Measurements from ENCODE around the gene DOK3. TPM values are rescaled to one million over a fixed set of nuclear protein-coding genes. Genes with fewer than 3 reads are reported as not detected.
"Not testable (repeated sequence)": the region's sequence is repeated elsewhere in the genome, so short reads cannot be mapped to it uniquely, and the experiment has no call there.

Gene DOK3
- total RNA-seq, 4 donors from 2014 or later, result 1.5 to 4.0 (median 2.0) TPM

- no peak for DNase-seq (ENCODE audit: low spot score in 2 of 2)
- no peak for TF ChIP-seq POLR2A (IDR thresholded peaks at IDR 0.05)
- TF ChIP-seq, protein P1, sequence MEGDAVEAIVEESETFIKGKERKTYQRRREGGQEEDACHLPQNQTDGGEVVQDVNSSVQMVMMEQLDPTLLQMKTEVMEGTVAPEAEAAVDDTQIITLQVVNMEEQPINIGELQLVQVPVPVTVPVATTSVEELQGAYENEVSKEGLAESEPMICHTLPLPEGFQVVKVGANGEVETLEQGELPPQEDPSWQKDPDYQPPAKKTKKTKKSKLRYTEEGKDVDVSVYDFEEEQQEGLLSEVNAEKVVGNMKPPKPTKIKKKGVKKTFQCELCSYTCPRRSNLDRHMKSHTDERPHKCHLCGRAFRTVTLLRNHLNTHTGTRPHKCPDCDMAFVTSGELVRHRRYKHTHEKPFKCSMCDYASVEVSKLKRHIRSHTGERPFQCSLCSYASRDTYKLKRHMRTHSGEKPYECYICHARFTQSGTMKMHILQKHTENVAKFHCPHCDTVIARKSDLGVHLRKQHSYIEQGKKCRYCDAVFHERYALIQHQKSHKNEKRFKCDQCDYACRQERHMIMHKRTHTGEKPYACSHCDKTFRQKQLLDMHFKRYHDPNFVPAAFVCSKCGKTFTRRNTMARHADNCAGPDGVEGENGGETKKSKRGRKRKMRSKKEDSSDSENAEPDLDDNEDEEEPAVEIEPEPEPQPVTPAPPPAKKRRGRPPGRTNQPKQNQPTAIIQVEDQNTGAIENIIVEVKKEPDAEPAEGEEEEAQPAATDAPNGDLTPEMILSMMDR (IDR thresholded peaks at IDR 0.05), result no peak
- intact Hi-C loops (cut with DNase I; ENCODE audit: low total_unique reads), result no loop called here
- H3K4me3 ChIP-seq (ENCODE audit: low read depth, poor library complexity, severe bottlenecking), result no peak overlapping the region
- 41 to 72% methylated on average over 2 of the region's 2 CpGs for WGBS, 2 donors
These were observed 29.8 kb upstream of the DOK3 start for GRCh38 chr5:177539411-177539810.

GRCh38 chr5:177538876-177539275, 29.2 kb upstream of the DOK3 start:
- no peak overlapping the region for H3K4me3 ChIP-seq (ENCODE audit: low read depth, poor library complexity, severe bottlenecking)
- no peak for DNase-seq (ENCODE audit: low spot score in 2 of 2)
- 64 to 77% methylated on average over 10 of the region's 10 CpGs for WGBS, 2 donors
- intact Hi-C loops (cut with DNase I; ENCODE audit: low total_unique reads), result no loop called here
- no peak for TF ChIP-seq POLR2A (IDR thresholded peaks at IDR 0.05)
- TF ChIP-seq, protein P1 (IDR thresholded peaks at IDR 0.05), result no peak

- WGBS, 2 donors, result 37 to 42% methylated on average over 15 of the region's 15 CpGs
- TF ChIP-seq, protein P1 (IDR thresholded peaks at IDR 0.05), result no peak
- no peak for TF ChIP-seq POLR2A (IDR thresholded peaks at IDR 0.05)
- DNase-seq (ENCODE audit: low spot score in 2 of 2), result no peak
- intact Hi-C loops (cut with DNase I; ENCODE audit: low total_unique reads), result no loop called here
- no peak overlapping the region for H3K4me3 ChIP-seq (ENCODE audit: low read depth, poor library complexity, severe bottlenecking)
These were observed 28.0 kb upstream of the DOK3 start for GRCh38 chr5:177537389-177538361.

- DNase-seq (ENCODE audit: low spot score in 2 of 2), result no peak
- 96 to 97% methylated on average over 10 of the region's 10 CpGs for WGBS, 2 donors
- TF ChIP-seq, protein P1 (IDR thresholded peaks at IDR 0.05), result no peak
- TF ChIP-seq POLR2A (IDR thresholded peaks at IDR 0.05), result no peak
- intact Hi-C loops (cut with DNase I; ENCODE audit: low total_unique reads), result no loop called here
- no peak overlapping the region for H3K4me3 ChIP-seq (ENCODE audit: low read depth, poor library complexity, severe bottlenecking)
These were observed 26.8 kb upstream of the DOK3 start for GRCh38 chr5:177536386-177536785.

DNA sequence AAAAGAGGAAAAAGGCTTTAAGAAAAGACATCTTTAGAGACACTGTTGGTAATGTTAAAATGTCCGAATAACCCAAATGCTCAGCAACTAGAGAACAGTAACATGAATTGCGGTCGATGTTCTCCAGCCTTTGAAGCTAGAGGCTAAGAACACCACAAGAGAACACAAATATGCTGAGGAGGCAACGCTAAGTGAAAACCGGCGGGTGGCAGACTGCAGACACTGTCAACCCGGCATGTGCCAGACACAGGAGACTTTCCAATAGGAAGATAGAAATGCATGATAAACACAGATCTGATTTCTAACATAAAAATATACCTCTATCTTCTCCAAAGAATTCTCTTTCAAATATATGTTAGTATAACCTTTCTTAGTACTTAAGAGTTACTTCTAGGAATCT, 25.5 kb upstream of the DOK3 start:
- intact Hi-C loops (cut with DNase I; ENCODE audit: low total_unique reads), result no loop called here
- no peak overlapping the region for H3K4me3 ChIP-seq (ENCODE audit: low read depth, poor library complexity, severe bottlenecking)
- TF ChIP-seq, protein P1 (IDR thresholded peaks at IDR 0.05), result no peak
- TF ChIP-seq POLR2A (IDR thresholded peaks at IDR 0.05), result no peak
- WGBS, 2 donors, result 88 to 91% methylated on average over 7 of the region's 7 CpGs
- no peak for DNase-seq (ENCODE audit: low spot score in 2 of 2)

- H3K4me3 ChIP-seq (ENCODE audit: low read depth, poor library complexity, severe bottlenecking); intact Hi-C loops (cut with DNase I; ENCODE audit: low total_unique reads); DNase-seq (ENCODE audit: low spot score in 2 of 2): not testable (repeated sequence)
- WGBS, 2 donors, result 96 to 98% methylated on average over 7 of the region's 7 CpGs
These were observed 24.8 kb upstream of the DOK3 start for GRCh38 chr5:177534433-177534832.

Data from lower leg skin (tissue), 4 donors.